ENCODE results near the gene LITAFD.
A peak's percentile ranks its signal among the peaks of the same experiment; 100 is the strongest.
"Not testable (repeated sequence)": the region's sequence is repeated elsewhere in the genome, so short reads cannot be mapped to it uniquely, and the experiment has no call there.

LITAFD gene

DNA sequence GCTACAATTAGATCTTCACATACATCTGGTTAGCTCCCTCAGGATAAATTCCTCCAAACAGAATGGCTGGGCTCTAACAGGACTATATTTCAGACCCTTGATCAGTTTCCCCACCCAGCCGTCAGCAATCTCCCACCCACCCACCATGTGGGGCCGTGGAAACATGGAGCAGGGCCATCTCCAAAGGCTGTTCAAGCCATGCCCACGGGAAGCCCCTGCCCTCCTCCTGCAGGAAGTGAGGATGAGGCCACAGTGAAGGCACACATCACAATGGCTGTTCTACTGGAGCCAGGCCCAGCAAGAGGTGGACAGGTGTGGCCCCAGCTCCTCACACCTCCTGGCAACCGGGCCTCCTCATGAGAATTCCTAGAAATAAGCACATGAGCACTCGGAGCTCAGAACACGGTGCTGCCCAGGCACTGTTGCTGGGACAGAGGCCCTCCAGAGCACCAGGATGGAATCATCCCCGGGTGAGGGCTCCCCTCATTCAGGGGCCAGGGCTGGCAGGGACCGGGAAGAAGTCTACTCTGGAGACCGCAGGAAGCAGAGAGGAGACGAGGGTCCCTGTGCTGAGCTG is at the start of gene LITAFD:
TSS of gene LITAFD (plus strand) at position 311 of the 577 bp plus-strand sequence. CDS start 2,005 bp downstream, outside the sequence.
- DNase-seq (ENCODE audit: low spot score): no peak

GRCh38 chr16:8832717-8833105 is 49.4 kb upstream of the LITAFD start:
- no peak for DNase-seq (ENCODE audit: low spot score)

- DNase-seq (ENCODE audit: low spot score): not testable (repeated sequence)
Observed at GRCh38 chr16:8836797-8837196, 45.4 kb upstream of the LITAFD start.

- DNase-seq (ENCODE audit: low spot score): not testable (repeated sequence)
Observed at GRCh38 chr16:8837594-8837993, 44.6 kb upstream of the LITAFD start.

GRCh38 chr16:8842016-8842415 is 40.1 kb upstream of the LITAFD start:
- not testable (repeated sequence) for DNase-seq (ENCODE audit: low spot score)

GRCh38 chr16:8843296-8843695 is 38.9 kb upstream of the LITAFD start:
- DNase-seq (ENCODE audit: low spot score): not testable (repeated sequence)

DNA sequence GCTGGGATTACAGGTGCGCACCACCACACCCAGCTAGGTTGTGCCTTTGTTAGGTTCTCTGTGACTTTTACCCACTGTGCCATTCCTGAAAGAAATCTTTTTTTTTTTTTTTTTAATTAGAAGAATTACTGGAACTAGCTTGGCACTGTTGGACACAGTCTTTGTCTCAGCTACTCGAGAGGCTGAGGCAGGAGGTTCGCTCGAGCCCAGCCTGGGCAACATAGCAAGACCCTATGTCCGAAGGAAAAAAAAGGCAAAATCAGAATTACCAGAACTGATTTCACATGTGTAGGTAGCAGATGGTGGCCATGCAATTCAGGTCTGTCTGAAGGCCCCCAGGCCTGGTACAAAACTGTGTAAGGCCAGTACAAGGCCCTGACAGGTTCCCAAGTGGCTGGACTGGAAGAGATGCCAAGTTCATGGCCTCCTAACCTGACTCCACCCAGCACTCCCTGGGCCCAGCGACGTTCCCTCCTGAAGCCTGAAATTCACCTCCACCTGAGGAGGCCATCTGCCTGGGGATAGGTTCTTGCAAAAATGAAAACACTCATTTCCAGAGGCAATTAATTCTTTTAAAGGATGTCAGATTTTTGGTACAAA is 36.4 kb upstream of the LITAFD start:
- DNase-seq (ENCODE audit: low spot score): no peak

- DNase-seq (ENCODE audit: low spot score): no peak
Observed at GRCh38 chr16:8846401-8846932, 35.7 kb upstream of the LITAFD start.

GRCh38 chr16:8847145-8847544 is 35.0 kb upstream of the LITAFD start:
- no peak for DNase-seq (ENCODE audit: low spot score)

- no peak for DNase-seq (ENCODE audit: low spot score)
Observed at GRCh38 chr16:8847623-8848022, 34.5 kb upstream of the LITAFD start.

DNA sequence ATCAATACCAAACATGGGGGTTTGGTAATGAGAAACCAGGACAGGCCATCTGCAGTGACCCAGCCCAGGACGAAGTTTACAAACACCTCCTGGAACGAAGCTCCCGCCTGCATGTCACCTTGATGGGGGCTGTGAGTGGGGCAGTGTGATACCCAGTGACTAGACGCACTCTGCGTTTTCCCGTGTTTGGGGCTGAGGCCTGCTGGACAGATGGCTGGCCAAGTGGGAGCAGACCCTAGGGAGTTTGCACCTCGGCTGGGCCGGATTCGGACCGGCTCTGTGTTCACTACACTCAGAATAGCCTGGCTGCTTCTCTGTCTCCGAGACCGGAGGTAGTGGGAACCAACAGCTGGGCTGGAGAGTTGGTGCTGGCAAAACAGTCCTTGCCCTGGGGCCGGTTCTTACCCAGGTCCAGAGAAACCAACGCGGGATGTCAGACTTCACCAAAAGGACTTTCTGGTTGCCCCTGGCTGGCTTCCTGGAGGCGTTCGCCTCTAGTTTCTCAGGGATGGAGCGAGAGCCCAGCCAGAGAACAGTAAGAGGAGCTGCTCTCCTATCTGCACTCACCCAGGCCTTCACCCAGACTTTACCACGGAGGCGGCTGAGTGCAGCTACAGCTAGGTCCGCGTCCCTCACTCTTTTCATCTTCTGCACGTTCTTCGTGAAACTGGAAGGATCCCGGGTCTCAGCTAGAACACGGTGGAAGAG is 33.8 kb upstream of the LITAFD start:
- no peak for DNase-seq (ENCODE audit: low spot score)

DNA sequence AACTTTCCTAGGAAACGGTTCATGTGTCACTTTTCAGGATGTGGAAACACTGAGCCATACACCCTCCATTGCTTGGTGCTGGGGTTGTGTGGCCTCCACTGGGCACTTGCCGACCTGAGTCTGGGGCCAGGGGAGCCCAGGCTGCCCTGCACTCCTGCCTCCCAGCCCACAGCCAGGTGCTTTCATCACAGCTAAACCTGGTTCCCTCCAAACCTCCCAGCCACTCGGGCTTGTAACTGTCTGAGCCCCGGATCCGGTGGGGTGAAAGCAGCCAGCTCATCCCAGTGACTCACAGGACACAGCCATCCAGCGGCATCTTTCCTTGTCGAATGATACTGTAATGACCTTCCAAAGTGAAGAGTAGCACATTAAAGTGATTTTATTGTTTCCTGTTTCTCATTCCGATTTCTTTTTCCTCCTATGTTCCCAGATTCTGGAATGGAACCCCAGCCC is 33.2 kb upstream of the LITAFD start:
- peak; percentile 86 for DNase-seq (ENCODE audit: low spot score)

- no peak for DNase-seq (ENCODE audit: low spot score)
Observed at GRCh38 chr16:8849411-8850011, 32.6 kb upstream of the LITAFD start.

DNA sequence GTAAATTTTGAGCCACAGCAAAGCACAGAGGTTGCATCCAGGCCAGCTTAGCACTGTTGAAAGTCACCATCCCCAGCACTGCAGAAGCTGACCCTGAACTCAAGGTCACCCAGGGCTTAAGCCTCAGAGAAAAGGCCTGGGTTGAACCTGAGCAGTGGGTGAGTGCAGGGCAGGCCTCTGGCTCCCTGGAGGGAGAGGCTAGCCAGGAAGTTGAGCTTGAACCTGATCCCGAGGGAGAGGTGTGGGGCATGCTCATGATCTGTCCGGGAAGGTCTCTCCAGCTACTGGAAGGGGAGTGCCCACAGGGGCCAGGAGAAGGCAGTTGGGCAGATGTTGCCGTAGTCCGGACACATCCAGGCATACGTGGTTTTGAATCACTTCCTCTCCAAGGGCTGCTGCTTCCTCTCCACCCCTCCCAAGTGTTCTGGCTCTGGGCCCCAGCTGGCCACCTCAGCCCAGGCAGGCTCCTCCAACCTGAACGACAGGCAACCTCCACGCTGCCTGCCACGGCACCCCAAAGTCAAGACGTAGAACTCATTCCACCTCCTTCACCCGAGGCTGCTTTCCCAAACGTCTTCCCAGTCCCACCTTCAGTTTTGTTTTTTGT is 31.8 kb upstream of the LITAFD start:
- peak; percentile 78 for DNase-seq (ENCODE audit: low spot score)

DNA sequence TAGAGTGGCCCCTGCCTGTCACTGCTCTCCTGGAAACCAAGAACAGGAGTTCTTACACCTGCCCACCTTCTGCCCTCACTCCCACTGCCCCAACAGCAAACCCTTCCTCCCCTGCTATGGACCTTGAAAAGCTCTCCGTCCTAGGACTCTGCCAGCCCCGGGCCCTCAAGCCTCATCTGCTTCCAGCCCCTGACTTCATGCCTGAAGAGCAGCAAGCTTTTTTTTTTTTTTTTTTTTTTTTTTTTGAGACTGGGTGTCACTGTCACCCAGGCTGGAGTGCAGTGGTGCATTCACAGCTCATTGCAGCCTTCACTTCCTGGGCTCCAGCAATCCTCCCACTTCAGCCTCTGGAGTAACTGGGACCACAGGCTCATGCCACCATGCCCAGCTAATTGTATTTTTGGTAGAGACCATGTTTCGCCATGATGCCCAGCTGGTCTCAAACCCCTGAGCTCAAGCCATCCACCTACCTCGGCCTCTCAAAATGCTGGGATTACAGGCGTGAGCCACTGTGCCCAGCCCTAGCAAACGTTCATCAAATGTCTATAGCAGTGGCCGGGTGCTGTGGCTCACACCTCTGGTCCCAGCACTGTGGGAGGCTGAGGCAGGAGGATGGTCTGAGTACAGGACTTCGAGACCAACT is 30.3 kb upstream of the LITAFD start:
- DNase-seq (ENCODE audit: low spot score): no peak

DNA sequence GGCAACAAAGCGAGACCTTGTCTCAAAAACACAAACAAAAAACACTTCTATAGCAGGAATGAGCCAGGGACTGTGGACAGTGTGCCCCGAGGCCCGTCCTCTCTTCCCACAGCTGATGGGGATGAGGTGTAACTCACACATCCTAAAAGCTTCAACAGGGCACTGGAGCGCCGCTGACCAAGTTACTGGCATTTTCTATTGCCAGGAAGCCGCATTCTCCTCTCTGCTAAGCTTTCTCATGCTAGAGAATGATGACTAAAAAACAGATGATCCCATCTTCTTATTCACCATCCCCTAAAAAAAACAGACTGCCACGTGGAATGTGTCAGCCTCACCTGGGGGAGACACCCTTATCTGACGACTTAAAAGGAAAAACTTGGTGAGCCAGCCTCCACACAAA is 29.6 kb upstream of the LITAFD start:
- DNase-seq (ENCODE audit: low spot score): no peak

DNA sequence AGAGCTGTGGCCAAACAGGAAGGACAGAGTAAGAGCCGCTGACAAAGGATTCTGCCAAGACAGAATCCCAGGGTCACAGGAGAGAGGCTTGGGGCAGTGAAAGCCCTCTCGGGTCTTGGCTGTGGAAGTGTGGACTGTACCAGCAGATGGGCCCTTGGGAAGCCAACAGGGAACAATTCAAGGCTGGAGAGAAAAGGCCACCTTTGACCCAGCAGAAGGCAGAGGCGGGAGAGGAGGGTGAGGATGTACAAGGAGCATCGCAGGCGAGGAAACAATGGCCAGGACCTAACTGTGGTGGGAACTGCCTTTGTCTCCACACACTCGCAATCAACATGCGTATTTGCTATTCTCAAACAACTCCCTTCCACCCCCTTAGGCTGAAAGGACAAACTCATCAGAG is 29.0 kb upstream of the LITAFD start:
- no peak for DNase-seq (ENCODE audit: low spot score)

- DNase-seq (ENCODE audit: low spot score): no peak
Observed at GRCh38 chr16:8853611-8854010, 28.5 kb upstream of the LITAFD start.

GRCh38 chr16:8854298-8854948 is 27.7 kb upstream of the LITAFD start:
- DNase-seq (ENCODE audit: low spot score): no peak

DNA sequence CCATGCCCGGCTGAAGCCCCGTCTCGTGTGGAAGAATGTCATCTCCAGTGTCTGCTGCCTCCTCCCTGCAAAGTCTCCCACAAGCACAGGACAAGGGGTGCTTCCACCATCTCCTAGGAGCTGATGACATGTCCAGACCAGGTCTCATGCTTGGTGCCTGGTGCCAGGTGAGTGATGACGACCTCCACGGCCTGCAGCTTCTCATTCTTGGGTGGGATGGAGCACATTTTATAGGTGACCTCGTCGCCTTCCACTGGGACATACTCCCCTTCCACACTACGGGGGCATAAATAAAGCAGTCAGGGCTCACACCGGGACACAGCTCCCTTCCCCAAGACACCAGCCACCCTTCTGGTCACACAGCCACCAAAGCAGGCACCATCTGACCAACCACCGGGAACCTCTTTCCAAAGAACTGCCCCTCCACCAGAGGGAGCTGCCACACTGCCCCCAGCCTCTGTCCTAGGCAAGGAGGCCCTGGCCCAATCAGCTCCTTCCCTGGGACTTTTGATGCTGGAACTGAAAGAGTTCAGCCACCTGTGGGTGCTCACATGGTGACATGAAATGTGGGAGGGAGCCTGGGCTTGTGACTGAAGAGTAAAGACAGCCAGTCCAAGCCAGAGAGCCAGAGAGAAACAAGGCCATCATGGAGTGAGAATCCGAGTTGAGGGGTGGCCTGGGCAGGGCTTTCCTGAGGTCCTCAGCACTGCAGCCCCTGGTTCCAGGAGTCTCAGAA is 26.9 kb upstream of the LITAFD start:
- no peak for DNase-seq (ENCODE audit: low spot score)

DNA sequence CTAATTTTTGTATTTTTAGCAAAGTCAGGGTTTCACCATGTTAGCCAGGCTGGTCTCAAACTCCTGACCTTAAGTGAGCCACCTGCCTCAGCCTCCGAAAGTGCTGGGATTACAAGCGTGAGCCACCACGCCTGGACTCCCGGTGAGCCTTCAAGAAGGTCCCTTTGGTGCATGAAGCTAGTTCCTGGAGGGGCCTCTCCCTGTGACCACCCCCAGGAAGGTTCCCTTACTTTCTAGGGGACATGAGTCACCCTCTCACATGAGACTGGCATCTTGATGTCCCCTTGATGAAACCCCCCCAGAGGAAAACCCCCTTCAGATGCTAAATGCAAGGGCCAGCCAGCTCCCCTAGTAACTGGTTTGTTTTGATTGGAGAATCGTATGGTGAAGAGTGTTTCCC is 26.2 kb upstream of the LITAFD start:
- no peak for DNase-seq (ENCODE audit: low spot score)
